ENCODE measurements around the gene CIDEB. TPM values are rescaled to one million over a fixed set of nuclear protein-coding genes. Genes with fewer than 3 reads are reported as not detected.

CIDEB gene
- total RNA-seq, 2 donors from 2014 or later: 10.7 to 16.6 TPM

DNA sequence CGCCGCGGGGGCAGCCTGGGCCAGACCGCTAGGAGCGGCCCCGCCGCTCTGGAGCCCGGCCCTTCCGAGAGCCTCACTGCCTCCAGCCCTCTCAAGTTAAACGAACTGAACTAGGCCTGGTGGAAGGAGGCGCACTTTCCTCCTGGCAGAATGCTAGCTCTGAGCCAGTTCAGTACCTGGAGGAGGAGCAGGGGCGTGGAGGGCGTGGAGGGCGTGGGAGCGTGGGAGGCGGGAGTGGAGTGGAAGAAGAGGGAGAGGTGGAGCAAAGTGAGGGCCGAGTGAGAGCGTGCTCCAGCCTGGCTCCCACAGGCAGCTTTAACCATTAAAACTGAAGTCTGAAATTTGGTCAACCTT lies 8.8 kb upstream of the CIDEB start:
- DNase-seq (no peak), ATAC-seq (peak; percentile 13)
- intact Hi-C loops (cut with DNase I, micrococcal nuclease): no loop called here

DNA sequence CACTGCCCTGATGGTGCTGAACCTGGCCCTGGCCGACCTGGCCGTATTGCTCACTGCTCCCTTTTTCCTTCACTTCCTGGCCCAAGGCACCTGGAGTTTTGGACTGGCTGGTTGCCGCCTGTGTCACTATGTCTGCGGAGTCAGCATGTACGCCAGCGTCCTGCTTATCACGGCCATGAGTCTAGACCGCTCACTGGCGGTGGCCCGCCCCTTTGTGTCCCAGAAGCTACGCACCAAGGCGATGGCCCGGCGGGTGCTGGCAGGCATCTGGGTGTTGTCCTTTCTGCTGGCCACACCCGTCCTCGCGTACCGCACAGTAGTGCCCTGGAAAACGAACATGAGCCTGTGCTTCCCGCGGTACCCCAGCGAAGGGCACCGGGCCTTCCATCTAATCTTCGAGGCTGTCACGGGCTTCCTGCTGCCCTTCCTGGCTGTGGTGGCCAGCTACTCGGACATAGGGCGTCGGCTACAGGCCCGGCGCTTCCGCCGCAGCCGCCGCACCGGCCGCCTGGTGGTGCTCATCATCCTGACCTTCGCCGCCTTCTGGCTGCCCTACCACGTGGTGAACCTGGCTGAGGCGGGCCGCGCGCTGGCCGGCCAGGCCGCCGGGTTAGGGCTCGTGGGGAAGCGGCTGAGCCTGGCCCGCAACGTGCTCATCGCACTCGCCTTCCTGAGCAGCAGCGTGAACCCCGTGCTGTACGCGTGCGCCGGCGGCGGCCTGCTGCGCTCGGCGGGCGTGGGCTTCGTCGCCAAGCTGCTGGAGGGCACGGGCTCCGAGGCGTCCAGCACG lies 8.2 kb upstream of the CIDEB start:
- peak; percentile 68 to 78 for DNase-seq
- intact Hi-C loops (cut with DNase I, micrococcal nuclease): no loop called here

DNA sequence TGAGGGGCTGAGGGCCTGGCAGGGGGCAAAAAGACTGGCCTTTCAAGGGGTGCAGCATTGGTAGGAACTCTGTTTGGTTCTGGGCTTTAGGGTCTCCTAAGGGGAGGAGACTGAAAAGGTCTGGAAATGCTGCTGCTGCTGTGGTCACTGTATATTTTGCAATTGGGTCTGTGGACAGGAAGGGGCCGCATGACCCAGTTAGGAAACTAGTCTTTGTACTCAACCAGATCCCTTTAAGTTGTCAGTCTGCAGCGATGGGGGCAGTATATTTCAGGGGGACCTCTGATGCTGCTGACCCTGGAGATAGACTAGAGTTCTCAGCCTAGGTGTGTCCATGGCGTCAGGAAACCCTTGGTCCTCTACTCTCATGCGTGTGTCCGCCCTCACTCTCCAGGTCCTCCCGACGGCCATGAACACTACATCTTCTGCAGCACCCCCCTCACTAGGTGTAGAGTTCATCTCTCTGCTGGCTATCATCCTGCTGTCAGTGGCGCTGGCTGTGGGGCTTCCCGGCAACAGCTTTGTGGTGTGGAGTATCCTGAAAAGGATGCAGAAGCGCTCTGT lies 7.5 kb upstream of the CIDEB start:
- intact Hi-C loops (cut with DNase I, micrococcal nuclease): no loop called here
- no peak for DNase-seq
- ATAC-seq: no peak

More for the DNA sequence above, 8.2 kb upstream of the CIDEB start:
- peak; percentile 76 for ATAC-seq

DNA sequence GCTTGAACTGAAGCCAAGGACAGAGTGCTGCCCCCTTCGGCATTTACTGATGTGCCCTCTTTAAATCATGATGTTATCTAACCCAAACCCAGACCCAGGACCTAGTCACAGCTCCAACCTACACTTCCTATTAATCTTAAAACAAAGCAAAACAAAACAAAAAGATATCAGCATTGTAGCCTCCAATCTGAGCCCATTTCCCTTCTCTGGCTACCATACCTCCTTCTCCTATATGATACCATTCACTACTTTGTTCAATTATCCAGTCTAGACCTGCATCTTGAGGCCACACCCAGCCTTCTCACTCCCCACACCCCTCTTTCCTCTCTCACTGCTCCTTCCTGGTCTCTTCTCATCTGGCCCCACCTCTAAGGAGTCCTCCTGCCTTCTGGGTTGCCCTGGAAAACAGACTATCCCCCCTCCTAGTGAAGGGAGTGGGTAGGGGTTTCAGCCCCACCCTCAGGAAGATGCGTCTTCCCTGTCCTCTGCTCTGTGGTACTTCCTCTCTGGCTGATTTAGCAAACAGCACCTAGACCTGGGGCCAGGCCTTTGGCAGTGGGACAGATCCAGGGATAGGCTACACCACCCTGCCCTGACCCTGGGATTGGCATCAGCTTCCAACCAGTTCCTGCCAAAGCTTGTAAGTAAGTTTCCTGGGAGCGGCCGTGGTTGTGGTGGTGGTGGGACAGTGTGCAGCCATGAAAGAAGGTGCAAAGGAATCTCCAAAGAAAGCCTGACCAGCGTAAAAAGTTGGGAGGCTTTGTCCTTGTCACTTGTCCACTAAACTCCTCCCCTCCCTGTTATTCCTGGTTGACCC lies 6.8 kb upstream of the CIDEB start:
- no peak for DNase-seq
- no peak for ATAC-seq
- intact Hi-C loops (cut with DNase I, micrococcal nuclease): no loop called here

DNA sequence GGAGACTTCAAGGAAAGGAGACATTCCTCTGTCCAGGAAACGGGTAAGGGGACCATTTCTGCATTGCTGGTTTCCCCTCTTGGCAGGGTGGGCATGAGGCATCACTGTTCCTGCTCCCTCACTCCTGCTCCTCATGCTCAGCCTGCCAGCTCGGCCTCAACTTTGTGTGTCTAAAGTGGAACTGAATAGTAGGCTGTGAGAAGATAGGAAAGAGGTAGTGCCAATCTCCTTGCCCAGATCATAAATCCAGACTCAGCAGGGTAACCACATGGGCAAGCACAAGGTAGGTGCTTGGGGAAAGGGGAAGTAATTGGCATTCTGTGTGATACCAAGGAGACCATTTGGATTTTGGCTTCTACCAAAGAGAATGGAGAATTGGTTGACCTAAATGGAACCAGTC lies 6.1 kb upstream of the CIDEB start:
- no peak for DNase-seq
- intact Hi-C loops (cut with DNase I, micrococcal nuclease): no loop called here
- ATAC-seq: no peak

DNA sequence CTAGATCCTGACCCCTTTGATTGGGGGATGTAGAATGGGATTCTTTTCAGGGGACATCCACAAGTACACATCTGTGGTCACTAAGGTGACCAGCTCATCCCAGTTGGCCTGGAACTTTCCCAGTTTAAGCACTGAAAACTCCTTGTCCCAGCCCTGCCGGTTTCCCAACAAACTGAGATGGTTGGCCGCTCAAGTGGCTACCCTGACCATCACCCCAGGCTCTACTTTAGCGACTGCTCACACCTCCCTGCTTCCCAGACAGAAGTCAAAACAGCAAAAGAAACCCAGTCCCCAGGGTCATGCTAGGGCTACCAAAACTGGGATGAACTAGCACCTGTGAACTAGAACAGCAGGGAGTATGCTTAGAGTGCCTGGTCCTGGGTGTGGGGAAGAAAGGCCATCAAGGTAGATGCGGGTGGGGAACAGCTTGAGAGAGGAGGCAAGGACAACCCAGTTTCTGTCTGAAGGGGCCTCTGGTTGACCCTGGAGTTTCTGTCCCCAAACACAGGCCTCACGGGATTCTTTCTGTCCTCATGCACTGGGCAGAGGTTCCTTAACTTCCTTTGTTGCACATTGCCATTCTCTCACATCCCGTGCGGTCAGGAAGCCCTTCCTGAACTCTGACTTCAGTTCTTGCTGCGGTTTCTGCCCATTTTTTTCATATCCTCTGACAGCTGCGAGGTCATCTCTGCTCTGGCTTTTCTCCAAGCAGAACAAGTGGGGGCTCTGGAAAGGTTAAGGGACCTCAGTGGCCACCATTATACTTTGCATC lies 5.1 kb upstream of the CIDEB start:
- ATAC-seq (no peak), DNase-seq (peak in 1 of 2 donors; percentile 64)
- intact Hi-C loops (cut with DNase I, micrococcal nuclease): no loop called here

DNA sequence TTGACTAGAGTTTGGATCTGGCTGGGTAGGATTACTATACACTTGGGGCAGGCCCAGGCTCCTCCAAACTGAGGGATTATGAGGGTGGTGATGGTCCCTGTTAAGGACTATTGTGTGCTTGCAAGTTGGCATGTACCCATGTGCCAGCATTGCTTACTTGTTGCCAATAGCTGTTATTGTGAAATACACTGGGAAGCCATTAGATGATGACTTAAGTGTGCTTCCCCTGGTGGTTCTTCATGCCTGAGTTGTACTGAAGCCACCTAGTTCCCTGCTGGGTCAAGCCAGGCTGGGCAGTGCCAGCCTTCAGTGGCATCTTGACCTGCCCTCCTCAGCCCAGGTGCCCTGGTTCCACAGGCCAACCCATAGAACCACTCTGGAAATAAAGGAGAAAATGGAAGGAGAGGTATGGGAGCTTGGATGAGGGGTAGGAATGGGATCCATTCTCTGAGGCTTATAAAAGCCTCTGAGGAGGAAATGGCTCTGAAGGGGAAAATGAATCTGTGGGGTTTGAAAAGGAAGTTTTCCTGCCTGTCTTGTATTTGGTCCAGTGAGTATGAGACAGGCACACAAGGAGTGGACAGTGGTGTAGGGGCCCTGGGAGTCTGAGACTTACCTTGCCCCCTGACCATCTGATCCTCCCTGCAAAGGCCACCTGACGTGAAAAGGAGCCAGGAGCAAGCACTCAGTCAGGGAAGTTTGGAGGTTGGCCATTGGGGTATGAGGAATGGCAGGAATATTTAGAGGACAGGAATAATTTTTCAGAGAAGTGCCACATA lies 4.2 kb upstream of the CIDEB start:
- ATAC-seq (no peak), DNase-seq (no peak)
- intact Hi-C loops (cut with DNase I, micrococcal nuclease): no loop called here

DNA sequence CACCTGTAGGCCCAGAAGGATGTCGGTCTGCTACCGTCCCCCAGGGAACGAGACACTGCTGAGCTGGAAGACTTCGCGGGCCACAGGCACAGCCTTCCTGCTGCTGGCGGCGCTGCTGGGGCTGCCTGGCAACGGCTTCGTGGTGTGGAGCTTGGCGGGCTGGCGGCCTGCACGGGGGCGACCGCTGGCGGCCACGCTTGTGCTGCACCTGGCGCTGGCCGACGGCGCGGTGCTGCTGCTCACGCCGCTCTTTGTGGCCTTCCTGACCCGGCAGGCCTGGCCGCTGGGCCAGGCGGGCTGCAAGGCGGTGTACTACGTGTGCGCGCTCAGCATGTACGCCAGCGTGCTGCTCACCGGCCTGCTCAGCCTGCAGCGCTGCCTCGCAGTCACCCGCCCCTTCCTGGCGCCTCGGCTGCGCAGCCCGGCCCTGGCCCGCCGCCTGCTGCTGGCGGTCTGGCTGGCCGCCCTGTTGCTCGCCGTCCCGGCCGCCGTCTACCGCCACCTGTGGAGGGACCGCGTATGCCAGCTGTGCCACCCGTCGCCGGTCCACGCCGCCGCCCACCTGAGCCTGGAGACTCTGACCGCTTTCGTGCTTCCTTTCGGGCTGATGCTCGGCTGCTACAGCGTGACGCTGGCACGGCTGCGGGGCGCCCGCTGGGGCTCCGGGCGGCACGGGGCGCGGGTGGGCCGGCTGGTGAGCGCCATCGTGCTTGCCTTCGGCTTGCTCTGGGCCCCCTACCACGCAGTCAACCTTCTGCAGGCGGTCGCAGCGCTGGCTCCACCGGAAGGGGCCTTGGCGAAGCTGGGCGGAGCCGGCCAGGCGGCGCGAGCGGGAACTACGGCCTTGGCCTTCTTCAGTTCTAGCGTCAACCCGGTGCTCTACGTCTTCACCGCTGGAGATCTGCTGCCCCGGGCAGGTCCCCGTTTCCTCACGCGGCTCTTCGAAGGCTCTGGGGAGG lies 3.1 kb upstream of the CIDEB start, which contains the start of gene LTB4R:
TSS of gene LTB4R (plus strand) at position 857 of the 959 bp plus-strand sequence. CDS start 4,150 bp downstream, outside the sequence.
- intact Hi-C loops (cut with DNase I, micrococcal nuclease): no loop called here
- DNase-seq (peak; percentile 74 to 83), ATAC-seq (peak; percentile 70)

DNA sequence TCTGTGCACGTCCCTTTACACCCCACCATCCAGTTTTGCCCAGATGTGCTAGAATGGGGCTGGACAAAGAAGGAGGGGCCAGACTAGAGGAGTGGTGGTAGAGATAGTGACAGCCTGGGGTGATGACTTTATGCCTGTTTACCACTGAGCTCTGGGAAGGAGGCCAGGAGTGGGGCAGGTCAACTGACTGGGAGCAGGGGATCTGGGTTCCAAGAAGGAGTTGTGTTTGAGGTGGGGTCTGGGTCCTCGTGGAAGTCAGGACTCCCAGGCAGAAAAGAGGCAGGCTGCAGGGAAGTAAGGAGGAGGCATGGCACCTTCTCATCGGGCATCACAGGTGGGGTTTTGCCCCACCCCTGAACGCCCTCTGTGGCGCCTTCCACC lies 2.5 kb upstream of the CIDEB start:
- DNase-seq (peak; percentile 57 to 70), ATAC-seq (peak; percentile 40)
- intact Hi-C loops (cut with DNase I, micrococcal nuclease): no loop called here

DNA sequence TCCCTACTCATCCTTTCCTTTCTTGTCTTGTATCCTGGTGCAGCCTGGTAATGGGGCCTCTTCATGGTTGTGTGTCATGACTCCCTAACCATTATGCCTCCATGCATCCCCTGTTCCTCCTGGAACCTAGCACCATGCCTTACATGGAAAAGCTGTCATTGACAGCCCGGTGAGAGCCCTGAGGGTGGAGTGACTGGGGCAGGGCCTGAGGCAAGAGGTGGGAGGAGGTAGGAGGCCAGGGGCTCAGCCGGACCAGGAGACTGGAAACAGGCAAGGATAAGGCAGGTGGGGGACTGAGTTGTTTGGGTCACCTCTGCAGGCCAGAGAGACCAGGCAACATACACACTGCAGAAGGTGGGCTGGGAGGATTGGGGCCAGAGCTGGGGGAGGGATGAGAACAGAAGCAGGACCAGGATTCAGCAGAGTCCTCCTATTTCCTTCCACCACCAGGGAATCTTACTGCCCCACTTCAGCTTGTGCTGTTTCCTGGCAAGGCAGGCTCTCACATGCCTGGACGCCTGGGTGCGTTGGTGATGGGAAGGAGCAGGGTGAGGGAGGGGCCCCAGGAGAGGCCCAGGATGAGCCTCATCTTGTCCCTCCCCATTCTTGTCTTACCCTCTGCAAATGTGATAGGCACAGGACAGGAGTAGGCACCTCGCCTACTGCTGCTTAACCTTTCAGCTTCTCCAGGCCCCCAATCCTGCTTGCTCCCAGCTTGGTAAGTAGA lies 1.9 kb upstream of the CIDEB start, which contains the start of gene LTB4R2:
TSS of gene LTB4R2 (plus strand) at position 603 of the 727 bp plus-strand sequence. CDS start 525 bp downstream, outside the sequence.
- intact Hi-C loops (cut with DNase I, micrococcal nuclease): no loop called here
- no peak for ATAC-seq
- DNase-seq: no peak

DNA sequence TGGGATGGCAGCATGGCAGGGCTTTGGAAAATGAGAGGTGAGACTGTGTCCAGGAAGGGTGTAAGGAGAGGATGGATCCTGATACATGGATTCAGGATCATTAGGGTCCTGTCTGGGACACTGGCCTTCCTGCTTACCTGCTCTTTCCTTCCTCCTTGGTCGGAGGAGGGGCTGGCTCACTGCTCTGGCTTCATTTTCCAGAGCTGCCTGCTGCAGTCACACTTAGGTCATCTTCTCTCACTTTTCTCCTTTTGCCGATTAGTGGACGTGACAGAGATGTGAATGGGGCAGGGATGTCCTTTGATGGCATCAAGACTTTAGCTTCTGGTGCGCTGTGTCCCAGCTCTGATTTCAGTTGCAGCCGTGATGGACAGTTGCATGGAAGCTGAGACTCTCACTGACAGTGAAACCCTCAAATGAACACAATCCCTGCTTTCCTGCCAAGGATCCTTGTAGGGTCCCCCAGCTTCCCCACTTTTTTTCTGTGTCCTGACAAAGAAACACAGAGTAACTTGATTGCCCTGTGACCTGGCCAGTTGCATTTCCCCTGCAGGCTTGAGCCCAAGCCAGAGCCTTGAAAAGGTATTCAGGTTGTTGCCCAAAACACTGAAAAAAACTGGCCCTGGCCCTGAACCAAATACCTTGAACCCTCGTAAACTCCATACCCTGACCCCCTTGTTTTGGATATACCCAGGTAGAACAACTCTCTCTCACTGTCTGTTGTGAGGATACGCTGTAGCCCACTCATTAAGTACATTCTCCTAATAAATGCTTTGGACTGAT lies 756 bp upstream of the CIDEB start:
- intact Hi-C loops (cut with DNase I, micrococcal nuclease): no loop called here
- ATAC-seq (no peak), DNase-seq (no peak)

DNA sequence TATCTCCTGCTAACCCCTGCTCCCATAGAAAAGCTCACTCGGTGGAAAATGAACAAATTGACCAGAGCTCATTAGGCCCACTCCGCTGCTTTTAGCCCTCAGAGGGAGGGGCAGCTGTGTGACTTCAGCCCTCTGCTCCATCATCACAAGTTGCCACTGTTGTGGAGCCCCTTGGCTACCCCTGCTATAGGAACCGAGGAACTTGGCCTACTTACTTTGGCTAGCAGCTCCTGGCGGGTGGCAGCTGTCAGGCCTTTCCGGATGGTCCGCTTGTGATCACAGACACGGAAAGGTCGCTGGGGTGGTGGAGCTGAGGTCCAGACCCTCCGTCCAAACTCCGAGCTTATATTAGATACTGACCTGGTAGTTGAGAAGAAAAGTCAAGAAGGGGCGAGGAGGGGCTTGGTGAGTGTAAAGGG lies 612 bp downstream of the CIDEB start:
- ATAC-seq: no peak
- DNase-seq: no peak
- intact Hi-C loops (cut with DNase I, micrococcal nuclease): no loop called here

DNA sequence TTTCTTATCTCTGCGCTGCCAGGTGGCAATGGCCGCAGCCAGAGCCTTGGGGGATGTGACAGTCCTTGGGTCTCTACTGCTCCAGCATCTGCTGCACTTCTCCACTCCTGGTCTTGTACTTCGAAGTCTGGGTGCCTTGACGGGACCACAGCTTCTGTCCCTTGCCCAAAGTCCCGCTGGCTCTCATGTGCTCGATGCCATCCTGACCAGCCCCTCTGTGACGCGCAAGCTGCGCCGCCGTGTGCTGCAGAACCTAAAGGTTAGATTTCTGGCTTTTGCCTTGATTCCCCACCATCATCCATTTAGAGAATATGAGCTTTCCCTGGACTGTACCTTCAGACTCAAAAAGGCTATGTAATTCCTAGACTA lies 3.8 kb downstream of the CIDEB start:
- intact Hi-C loops (cut with DNase I, micrococcal nuclease): no loop called here
- DNase-seq (no peak), ATAC-seq (no peak)

DNA sequence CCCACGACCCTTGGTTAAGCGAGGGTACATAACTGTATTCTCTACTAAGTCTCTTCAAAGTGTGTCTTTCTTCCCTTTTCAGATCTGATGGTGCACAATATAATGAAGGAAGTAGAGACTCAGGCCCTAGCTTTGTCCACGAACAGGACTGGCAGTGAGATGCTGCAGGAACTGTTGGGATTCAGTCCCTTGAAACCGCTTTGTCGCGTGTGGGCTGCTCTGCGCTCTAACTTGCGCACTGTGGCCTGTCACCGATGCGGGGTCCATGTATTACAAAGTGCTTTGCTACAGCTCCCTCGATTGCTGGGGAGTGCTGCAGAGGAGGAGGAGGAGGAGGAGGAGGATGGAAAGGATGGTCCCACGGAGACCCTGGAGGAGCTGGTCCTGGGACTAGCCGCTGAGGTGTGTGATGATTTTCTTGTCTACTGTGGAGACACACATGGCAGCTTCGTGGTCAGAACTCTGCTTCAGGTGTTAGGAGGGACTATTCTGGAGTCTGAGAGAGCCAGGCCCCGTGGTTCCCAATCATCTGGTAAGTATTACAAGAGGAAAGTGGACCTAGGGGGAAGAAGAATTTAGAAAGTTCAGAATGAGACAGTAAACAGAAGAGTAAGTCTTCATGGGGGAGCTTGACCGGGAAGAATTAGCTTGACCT lies 7.3 kb downstream of the CIDEB start:
- DNase-seq: no peak
- intact Hi-C loops (cut with DNase I, micrococcal nuclease): no loop called here
- ATAC-seq: peak; percentile 6

Measured in left colon (tissue), 2 donors.